Activated T-cell treated with anti-CD3 and anti-CD28 coated beads, Interleukin-2, amount 50 U/mL, for 72 hours (primary cell): Measurements from ENCODE around the gene UTY. TPM values are rescaled to one million over a fixed set of nuclear protein-coding genes. Genes with fewer than 3 reads are reported as not detected.

Experiments
- ATAC-seq, 2 donors: fragments of 150-1000 bp; cut with Tn5 transposase; replicated peaks in 1 of 2; 2 replicates each; pipeline ENCODE4 v1.10.0; 2021; ENCODE audit warnings: moderate library complexity in 2 of 2, mild to moderate bottlenecking in 1 of 2
- DNase-seq, 2 donors: peaks; one replicate each; pipeline ENCODE4 v3.0.0; 2021 to 2022; ENCODE audit warnings: mixed read lengths in 1 of 2
- H3K27ac Mint-ChIP-seq: one replicate; pipeline ENCODE4 v1.8.0; 2022; ENCODE audit warnings: mild to moderate bottlenecking, moderate library complexity, mixed read lengths
- H3K27me3 Mint-ChIP-seq: one replicate; pipeline ENCODE4 v1.8.0; 2022; ENCODE audit warnings: low read depth, mixed read lengths
- H3K36me3 Mint-ChIP-seq, 2 donors: one replicate each; pipeline ENCODE4 v1.8.0; 2022; ENCODE audit warnings: mixed read lengths in 2 of 2, mild to moderate bottlenecking in 1 of 2; ENCODE audit not compliant: insufficient read depth in 2 of 2
- H3K4me1 Mint-ChIP-seq: one replicate; pipeline ENCODE4 v1.8.0; 2022; ENCODE audit warnings: low read depth, mixed read lengths
- H3K4me3 Mint-ChIP-seq, 2 donors: one replicate each; pipeline ENCODE4 v1.8.0; 2022; ENCODE audit warnings: mild to moderate bottlenecking in 2 of 2, mixed read lengths in 2 of 2, moderate library complexity in 2 of 2
- H3K9me3 Mint-ChIP-seq, 2 donors: one replicate each; pipeline ENCODE4 v1.8.0; 2022; ENCODE audit warnings: mixed read lengths in 2 of 2
- total RNA-seq, 2 donors: library from RNA; stranded (reverse); gene quantifications; one replicate each; pipeline ENCODE4 v1.2.3, GENCODE V29; 2022

Gene UTY
- total RNA-seq, 2 donors from 2014 or later, result 30.8 TPM; not detected in 1

DNA sequence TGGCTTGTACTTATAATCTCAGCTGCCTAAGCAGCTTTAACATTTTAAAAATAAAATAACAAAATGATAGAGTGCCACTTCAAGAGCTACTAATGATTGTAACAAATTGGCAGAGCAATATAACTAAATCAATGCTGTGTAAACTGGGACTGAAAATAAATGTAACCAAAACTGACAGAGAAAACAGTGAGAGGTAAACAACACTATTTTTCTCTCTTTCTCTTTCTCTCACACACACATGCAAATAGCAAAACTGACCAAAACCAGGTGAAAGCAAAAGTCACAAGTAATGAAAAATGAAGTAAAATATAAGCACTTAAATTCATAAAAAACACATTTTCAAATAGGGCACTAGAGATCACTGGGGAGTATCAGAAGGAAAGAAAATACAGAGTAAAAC, 109.6 kb downstream of the UTY start:
- peak overlapping the region; percentile 73 for H3K27ac Mint-ChIP-seq
- ATAC-seq, result no peak
- no peak for DNase-seq
- peak overlapping the region in 1 of 2 donors; percentile 73 for H3K4me3 Mint-ChIP-seq
- H3K27me3 Mint-ChIP-seq, result no peaks in the 10 kb centered on the region
- no peaks in the 10 kb centered on the region for H3K36me3 Mint-ChIP-seq
- no peaks in the 10 kb centered on the region for H3K4me1 Mint-ChIP-seq
- H3K9me3 Mint-ChIP-seq, result no peaks in the 10 kb centered on the region

DNA sequence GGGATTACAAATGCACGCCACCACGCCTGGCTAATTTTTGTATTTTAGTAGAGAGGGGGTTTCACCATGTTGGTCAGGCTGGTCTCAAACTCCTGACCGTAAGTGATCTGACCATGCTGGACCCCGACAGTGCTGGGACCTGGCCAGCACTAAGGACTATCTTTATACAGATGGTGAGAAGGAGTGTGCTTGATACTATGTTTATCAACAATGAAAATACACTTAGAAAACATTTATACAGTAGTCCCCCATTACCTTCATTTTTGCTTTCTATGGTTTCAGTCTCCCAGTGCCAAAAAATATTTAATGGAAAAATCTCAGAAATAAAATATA, 111.4 kb downstream of the UTY start:
- Mint-ChIP-seq H3K4me3 (no peak overlapping the region), H3K27me3 (no peaks in the 10 kb centered on the region), H3K36me3 (no peaks in the 10 kb centered on the region), H3K9me3 (no peaks in the 10 kb centered on the region), H3K27ac (no peak overlapping the region), H3K4me1 (no peaks in the 10 kb centered on the region)
- DNase-seq (no peak), ATAC-seq (no peak)

DNA sequence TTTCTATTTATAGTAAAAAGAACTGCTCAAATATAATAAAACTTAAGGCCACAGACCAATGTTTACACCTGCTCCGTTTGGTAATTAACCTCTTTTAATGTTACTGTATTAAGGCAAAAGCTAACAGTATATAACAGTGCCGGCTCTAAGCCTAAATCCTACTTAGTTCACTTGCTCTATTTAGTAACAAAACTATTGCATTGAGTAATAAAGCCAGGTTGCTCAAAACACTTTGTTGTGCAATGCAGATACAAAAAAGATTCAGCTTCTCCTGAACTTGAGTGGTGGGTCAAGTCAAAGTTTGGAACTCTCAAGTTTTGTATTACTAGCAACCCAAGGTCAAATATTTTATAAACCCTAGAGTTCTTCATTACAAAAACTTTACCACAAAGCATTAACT, 116.2 kb downstream of the UTY start:
- Mint-ChIP-seq H3K36me3 (no peaks in the 10 kb centered on the region), H3K4me3 (no peak overlapping the region), H3K4me1 (no peaks in the 10 kb centered on the region), H3K27ac (no peak overlapping the region), H3K9me3 (no peaks in the 10 kb centered on the region), H3K27me3 (no peaks in the 10 kb centered on the region)
- DNase-seq (no peak), ATAC-seq (no peak)

DNA sequence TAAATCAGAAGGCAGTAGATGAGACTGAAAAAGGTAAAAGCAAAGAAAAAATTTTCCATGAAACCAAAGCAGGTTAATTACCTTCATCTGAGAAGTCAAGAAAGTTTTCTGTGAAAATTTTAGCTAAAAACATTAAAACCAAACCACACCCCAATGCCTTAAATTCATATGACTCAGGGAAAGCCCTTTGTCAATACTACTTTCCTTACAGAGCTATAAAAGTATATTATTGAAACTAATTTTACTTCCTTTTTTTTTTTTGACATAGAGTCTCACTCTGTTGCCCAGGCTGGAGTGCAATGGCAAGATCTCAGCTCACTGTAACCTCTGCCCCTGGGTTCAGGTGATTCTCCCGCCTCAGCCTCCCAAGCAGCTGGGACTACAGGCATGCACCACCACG, 117.2 kb downstream of the UTY start:
- Mint-ChIP-seq H3K4me1 (no peaks in the 10 kb centered on the region), H3K27me3 (no peaks in the 10 kb centered on the region), H3K9me3 (no peaks in the 10 kb centered on the region), H3K4me3 (no peak overlapping the region), H3K36me3 (no peaks in the 10 kb centered on the region), H3K27ac (peak overlapping the region; percentile 86)
- DNase-seq, result no peak
- ATAC-seq, result no peak

DNA sequence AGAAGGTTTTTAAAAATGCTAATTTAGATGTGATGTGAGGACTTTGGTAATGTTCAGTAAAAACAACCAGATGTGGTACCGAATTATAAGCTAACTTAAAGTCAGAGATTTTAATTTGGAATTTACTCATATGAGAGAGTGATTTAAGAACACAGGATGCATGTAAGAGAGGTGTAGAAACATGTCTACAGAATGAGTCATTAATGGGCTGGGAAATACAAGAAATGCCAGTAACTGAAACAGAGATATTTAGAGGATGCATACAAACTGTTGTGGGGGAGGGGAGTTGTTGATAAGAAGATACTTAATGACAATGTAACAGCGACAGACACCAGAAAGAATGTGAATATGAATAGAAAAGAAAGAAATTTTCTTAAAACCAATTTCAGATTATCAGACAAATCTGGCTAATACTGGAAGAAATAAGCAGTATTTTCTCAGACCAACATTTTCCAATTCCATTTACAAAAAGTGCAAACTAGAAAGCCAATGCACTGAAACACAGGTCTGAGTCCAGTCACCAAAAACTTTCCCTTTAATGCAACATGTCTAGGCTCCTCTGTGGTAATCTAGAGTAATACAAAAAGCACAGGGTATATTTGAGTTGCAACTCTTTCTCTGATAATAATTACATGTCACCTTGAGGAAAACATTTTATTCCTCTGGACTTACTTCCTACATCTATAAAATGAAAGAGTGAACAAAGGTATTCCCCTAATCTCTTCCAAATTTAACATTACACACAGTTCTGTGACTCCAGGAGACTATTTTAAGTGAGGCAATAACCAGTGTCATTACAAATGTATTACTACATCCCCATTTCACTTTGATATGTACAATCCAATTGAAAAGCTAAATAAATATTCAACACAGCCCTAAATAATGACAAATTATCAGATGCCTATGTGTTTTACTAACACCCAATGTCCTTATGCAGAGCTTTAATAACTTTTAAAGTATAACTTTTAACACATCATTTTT, 117.9 kb downstream of the UTY start:
- peak in 1 of 2 donors; percentile 48 for ATAC-seq
- no peaks in the 10 kb centered on the region for H3K27me3 Mint-ChIP-seq

DNA sequence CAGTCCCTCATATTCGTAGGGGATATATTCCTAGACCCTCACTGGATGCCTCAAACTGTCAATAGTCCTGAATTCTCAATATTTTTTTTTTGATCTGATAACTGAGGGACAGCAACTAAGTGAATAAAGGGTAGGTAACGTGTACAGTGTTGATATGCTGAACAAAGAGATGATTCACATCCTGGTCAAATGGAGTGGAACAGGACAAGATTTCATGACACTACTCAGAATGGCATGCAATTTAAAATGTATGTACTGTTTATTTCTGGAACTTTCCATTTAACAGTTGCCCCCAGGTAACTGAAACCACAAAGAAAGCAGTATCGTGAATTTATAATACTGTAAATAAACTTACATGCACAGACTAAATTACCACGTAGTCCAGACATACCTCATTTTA, 128.4 kb downstream of the UTY start:
- no peaks in the 10 kb centered on the region for H3K27me3 Mint-ChIP-seq
- H3K4me3 Mint-ChIP-seq, result no peak overlapping the region
- ATAC-seq, result no peak
- peaks cover 0 to 6% of the 10 kb centered on the region in 2 donors for H3K36me3 Mint-ChIP-seq
- H3K27ac Mint-ChIP-seq, result no peak overlapping the region
- H3K4me1 Mint-ChIP-seq, result no peaks in the 10 kb centered on the region
- DNase-seq, result no peak
- no peaks in the 10 kb centered on the region for H3K9me3 Mint-ChIP-seq

More for the DNA sequence above, 117.9 kb downstream of the UTY start:
- Mint-ChIP-seq H3K27ac (peak overlapping the region; percentile 86), H3K4me3 (peak overlapping the region in 1 of 2 donors; percentile 58), H3K4me1 (no peaks in the 10 kb centered on the region), H3K36me3 (no peaks in the 10 kb centered on the region), H3K9me3 (no peaks in the 10 kb centered on the region)
- DNase-seq, result no peak

DNA sequence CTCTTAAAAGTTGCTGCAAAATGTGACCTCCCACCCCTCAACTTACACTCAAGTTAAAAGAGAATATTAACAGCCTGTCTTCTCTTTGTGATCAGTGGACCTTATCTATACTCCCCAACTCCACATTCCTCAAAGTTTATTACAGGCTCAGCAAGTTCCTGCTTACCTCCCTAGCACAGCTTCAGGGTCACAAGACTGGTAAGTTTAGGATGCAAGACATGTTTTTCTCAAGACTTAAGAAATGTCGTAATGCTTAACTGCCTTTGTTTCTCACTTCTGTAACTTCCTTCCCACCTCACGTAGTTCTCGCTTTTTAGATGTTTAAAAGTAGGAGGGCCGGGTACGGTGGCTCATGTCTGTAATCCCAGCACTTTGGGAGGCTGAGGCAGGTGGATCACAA, 132.7 kb downstream of the UTY start:
- DNase-seq (no peak), ATAC-seq (no peak)
- H3K9me3 Mint-ChIP-seq, result no peaks in the 10 kb centered on the region
- no peaks in the 10 kb centered on the region for H3K4me1 Mint-ChIP-seq
- peaks cover 0 to 7% of the 10 kb centered on the region in 2 donors for H3K36me3 Mint-ChIP-seq
- H3K27me3 Mint-ChIP-seq, result no peaks in the 10 kb centered on the region
- no peak overlapping the region for H3K4me3 Mint-ChIP-seq
- H3K27ac Mint-ChIP-seq, result no peak overlapping the region

DNA sequence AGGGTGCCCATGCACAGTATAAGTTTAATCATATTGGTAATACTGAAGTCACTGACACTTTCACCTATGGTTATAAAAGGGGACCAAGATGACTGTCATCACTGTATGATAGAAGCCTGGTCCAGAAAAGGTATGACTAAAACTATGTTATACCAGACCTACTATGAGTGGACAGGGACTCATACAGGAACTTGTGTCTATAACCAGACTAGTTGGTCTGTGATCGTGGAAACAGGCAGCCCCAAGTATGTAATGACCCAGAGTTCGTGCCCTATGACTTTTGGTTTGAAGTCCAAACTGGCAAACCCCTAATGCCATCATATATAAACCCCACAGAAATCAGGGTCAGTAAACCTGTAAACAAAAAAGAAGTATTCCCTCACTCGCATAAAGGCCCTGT, 134.3 kb downstream of the UTY start:
- peak in 1 of 2 donors; percentile 10 for DNase-seq

DNA sequence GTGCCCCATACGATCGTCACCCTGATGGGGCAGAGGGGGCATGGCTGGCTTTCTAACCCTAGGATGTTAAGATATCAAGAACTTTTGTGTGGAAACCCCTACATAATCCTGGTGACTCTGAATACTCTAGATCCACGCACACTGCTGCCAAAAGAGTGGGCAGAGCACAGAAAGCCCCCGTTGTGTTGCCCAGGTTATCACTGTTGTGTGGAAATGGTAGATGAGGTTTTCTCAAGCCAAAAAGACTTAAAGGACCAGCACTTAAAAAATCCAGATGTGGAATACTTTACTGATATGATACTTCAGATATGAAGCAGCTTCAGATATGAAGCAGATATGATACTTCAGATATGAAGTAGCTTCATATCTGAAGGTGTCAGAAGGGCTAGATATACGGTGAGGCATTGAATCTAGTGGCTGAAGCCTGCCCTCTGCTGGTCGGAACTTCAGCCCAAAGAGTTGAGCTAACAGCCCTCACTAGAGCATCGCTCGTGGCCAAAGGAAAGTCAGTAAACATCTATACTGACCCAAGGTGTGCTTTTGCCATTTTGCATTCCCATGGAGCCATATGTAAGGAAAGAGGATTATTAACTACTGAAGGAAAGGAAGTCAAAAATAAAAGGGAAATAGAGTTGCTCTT, 136.4 kb downstream of the UTY start:
- ATAC-seq, result peak in 1 of 2 donors; percentile 79

More for the DNA sequence above, 134.3 kb downstream of the UTY start:
- peaks cover 0 to 7% of the 10 kb centered on the region in 2 donors for H3K36me3 Mint-ChIP-seq
- no peaks in the 10 kb centered on the region for H3K9me3 Mint-ChIP-seq
- no peaks in the 10 kb centered on the region for H3K27me3 Mint-ChIP-seq
- no peak overlapping the region for H3K4me3 Mint-ChIP-seq
- H3K4me1 Mint-ChIP-seq, result no peaks in the 10 kb centered on the region
- H3K27ac Mint-ChIP-seq, result no peak overlapping the region
- peak in 1 of 2 donors; percentile 70 for ATAC-seq

DNA sequence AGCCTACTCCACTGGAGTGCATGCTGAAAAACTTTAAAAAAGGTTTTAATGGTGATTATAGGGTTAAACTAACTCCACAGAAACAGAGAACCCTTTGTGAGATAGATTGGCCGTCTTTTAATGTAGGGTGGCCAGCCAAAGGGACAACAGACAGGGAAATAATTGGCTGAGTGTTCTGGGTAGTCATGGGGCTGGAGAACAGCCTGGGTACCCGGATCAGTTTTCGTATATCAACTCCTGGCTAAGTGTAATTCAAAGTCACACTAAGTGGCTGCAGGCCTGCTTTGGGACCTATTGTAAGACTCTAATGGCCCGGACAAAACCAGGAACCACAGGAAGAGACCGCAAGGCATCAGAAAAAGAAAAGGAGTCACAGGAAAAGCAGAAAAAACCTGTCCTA, 139.9 kb downstream of the UTY start:
- DNase-seq (no peak), ATAC-seq (no peak)
- Mint-ChIP-seq H3K4me1 (no peaks in the 10 kb centered on the region), H3K27me3 (no peaks in the 10 kb centered on the region), H3K27ac (no peak overlapping the region), H3K4me3 (no peak overlapping the region), H3K9me3 (no peaks in the 10 kb centered on the region), H3K36me3 (peaks cover 0 to 7% of the 10 kb centered on the region in 2 donors)

More for the DNA sequence above, 136.4 kb downstream of the UTY start:
- no peaks in the 10 kb centered on the region for H3K4me1 Mint-ChIP-seq
- H3K36me3 Mint-ChIP-seq, result peaks cover 0 to 11% of the 10 kb centered on the region in 2 donors
- no peaks in the 10 kb centered on the region for H3K9me3 Mint-ChIP-seq
- H3K4me3 Mint-ChIP-seq, result peak overlapping the region in 1 of 2 donors; percentile 53
- no peaks in the 10 kb centered on the region for H3K27me3 Mint-ChIP-seq
- peak in 1 of 2 donors; percentile 60 for DNase-seq
- peak overlapping the region; percentile 63 for H3K27ac Mint-ChIP-seq

DNA sequence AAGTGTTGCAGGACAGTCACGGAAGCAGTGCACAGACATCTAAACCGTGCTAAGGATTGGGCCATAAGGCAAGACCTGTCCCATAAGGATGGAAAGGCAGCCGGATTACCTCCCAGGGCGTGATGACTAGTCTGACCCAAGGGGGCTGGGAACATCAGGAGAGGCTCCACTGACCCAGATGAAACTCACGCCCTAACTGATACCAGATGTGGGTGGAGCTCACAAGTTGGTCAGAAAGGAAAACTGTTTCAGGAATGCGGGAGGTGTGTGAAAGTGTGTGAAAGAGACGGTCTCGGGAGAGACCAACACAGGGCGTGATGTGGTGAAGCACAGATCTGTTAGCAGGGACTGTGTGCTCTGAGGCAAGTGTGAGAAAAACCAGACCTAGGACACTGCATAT, 140.5 kb downstream of the UTY start:
- Mint-ChIP-seq H3K27me3 (no peaks in the 10 kb centered on the region), H3K27ac (no peak overlapping the region), H3K4me3 (no peak overlapping the region), H3K36me3 (peaks cover 0 to 7% of the 10 kb centered on the region in 2 donors), H3K4me1 (no peaks in the 10 kb centered on the region), H3K9me3 (no peaks in the 10 kb centered on the region)
- no peak for ATAC-seq
- DNase-seq, result no peak

DNA sequence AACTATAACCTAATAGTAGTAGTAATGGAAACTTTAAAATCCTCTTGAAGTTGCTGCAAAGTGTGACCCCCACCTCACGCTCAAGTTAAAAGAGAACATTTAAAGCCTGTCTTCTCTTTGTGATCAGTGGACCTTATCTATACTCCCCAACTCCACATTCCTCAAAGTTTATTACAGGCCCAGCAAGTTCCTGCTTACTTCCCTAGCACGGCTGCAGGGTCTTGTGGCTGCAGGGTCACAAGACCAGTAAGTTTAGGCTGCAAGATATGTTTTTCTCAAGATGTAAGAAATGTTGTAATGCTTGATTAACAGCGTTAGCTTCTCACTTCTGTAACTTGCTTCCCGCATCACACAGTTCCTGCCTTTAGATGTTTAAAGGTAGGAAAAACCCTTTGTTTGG, 141.1 kb downstream of the UTY start:
- Mint-ChIP-seq H3K36me3 (peaks cover 0 to 6% of the 10 kb centered on the region in 2 donors), H3K9me3 (no peaks in the 10 kb centered on the region), H3K4me1 (no peaks in the 10 kb centered on the region), H3K27me3 (no peaks in the 10 kb centered on the region), H3K4me3 (no peak overlapping the region), H3K27ac (no peak overlapping the region)
- ATAC-seq, result no peak
- DNase-seq, result no peak

DNA sequence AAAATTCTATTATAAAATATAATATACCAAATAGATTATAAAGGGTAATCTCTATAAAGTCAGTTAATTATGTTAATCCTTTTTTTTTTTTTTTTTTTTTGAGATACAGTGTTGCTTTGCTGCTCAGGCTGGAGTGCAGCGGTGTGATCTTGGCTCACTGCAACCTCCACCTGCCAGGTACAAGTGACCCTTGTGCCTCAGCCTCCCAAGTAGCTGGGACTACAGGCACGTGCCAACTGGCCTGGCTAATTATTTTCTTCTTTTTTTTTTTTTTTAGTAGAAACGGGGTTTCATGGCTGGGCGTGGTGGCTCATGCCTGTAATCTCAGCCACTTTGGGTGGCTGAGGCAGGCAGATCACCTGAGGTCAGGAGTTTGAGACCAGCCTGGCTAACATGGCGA, 141.9 kb downstream of the UTY start:
- no peaks in the 10 kb centered on the region for H3K27me3 Mint-ChIP-seq
- H3K27ac Mint-ChIP-seq, result no peak overlapping the region
- DNase-seq (no peak), ATAC-seq (no peak)
- peaks cover 0 to 4% of the 10 kb centered on the region in 2 donors for H3K36me3 Mint-ChIP-seq
- no peak overlapping the region for H3K4me3 Mint-ChIP-seq
- H3K4me1 Mint-ChIP-seq, result no peaks in the 10 kb centered on the region
- H3K9me3 Mint-ChIP-seq, result no peaks in the 10 kb centered on the region
